GM12878 (cell line): ENCODE results near the gene MAP3K1. TPM values are rescaled to one million over a fixed set of nuclear protein-coding genes. Genes with fewer than 3 reads are reported as not detected.

ENCODE experiments used
- ATAC-seq: fragments of 200-7000 bp; cut with Tn5 transposase; 3 replicates; pipeline ENCODE4 v1.9.1; 2020; ENCODE audit warnings: mild to moderate bottlenecking, moderate library complexity
- BruUV-seq: library from RNA; stranded (reverse); fragments of 400-500 nt; replicated peaks from 2 replicates; lab custom pipeline; 2021; lab: Mats Ljungman, UMichigan
- CTCF ChIA-PET: fragments of 300-600 bp; sonication (Branson Sonifier 250); formaldehyde crosslinking; extraction: SDS; loops from one replicate; lab custom pipeline; 2021; ENCODE audit warnings: inconsistent platforms; lab: Yijun Ruan, JAX
- POLR2A ChIA-PET: fragments of 350-600 bp; formaldehyde crosslinking; extraction: SDS; loops from one replicate; lab custom pipeline; 2021; ENCODE audit warnings: inconsistent platforms; lab: Charles Lee
- RAD21 ChIA-PET: fragments of 300-600 bp; sonication (Branson Sonifier 250); formaldehyde crosslinking; loops from one replicate; lab custom pipeline; 2023; ENCODE audit warnings: antibody characterized with exemption; ENCODE audit not compliant: unreplicated experiment; lab: Charles Lee
- SMC1A ChIA-PET: fragments of 300-600 bp; sonication (Branson Sonifier 250); formaldehyde crosslinking; loops from one replicate; lab custom pipeline; 2023; ENCODE audit not compliant: unreplicated experiment, uncharacterized antibody; lab: Charles Lee
- DNase-seq: peaks from one replicate; pipeline ENCODE4 v3.0.0-alpha.2; 2011; ENCODE audit warnings: low read depth, low spot score
- FAIRE-seq: peaks from 3 replicates; lab custom pipeline; 2011; peaks lifted over from hg19 to GRCh38; lab: Jason Lieb, UNC
- H2AFZ ChIP-seq: 2 replicates; pipeline ENCODE4 v1.6.0; 2011; ENCODE audit warnings: low read depth, low read length, control low read depth; ENCODE audit not compliant: control insufficient read depth
- H3K27ac ChIP-seq: 2 replicates; pipeline ENCODE4 v1.5.1; 2011; ENCODE audit warnings: control low read depth; ENCODE audit not compliant: control insufficient read depth, insufficient read depth
- H3K27me3 ChIP-seq, 2 experiments: replicated peaks in 1 of 2; 2 replicates each; pipeline versions ENCODE4 v1.6.0 to v1.6.1; 2011; ENCODE audit warnings: low read length in 1 of 2; ENCODE audit not compliant: control insufficient read depth in 2 of 2, insufficient read depth in 2 of 2
- H3K36me3 ChIP-seq, 2 experiments: 2 replicates each; pipeline ENCODE4 v1.5.1; 2011; ENCODE audit warnings: low read length in 1 of 2; ENCODE audit not compliant: control insufficient read depth in 2 of 2, insufficient read depth in 2 of 2
- H3K4me1 ChIP-seq: 2 replicates; pipeline ENCODE4 v1.6.1; 2011; ENCODE audit warnings: mild to moderate bottlenecking, low read length, moderate library complexity, mixed read lengths; ENCODE audit not compliant: control insufficient read depth, insufficient read depth
- H3K4me2 ChIP-seq: 2 replicates; pipeline ENCODE4 v1.6.0; 2011; ENCODE audit warnings: control low read depth; ENCODE audit not compliant: control insufficient read depth, insufficient read depth
- H3K4me3 ChIP-seq: fragments of 200-600 bp; sonication (generic); 2 replicates; pipeline ENCODE4 v1.5.1; 2016
- H3K79me2 ChIP-seq: 2 replicates; pipeline ENCODE4 v1.6.0; 2011; ENCODE audit warnings: low read length; ENCODE audit not compliant: control insufficient read depth, insufficient read depth
- H3K9ac ChIP-seq: 2 replicates; pipeline ENCODE4 v1.8.0; 2011; ENCODE audit warnings: low read length, control low read depth, mixed read lengths; ENCODE audit not compliant: control insufficient read depth, insufficient read depth
- H3K9me3 ChIP-seq: replicated peaks from 3 replicates; pipeline ENCODE4 v1.5.1; 2011; ENCODE audit warnings: mild to moderate bottlenecking, low read length; ENCODE audit not compliant: control insufficient read depth, insufficient read depth
- H4K20me1 ChIP-seq: 2 replicates; pipeline ENCODE4 v1.6.0; 2011; ENCODE audit not compliant: control insufficient read depth, insufficient read depth
- CEBPB ChIP-seq, 2 experiments: fragments of 150-350 bp in 1 of 2; IDR thresholded peaks; 2 replicates each; pipeline ENCODE4 v1.6.1; 2012 to 2014; ENCODE audit warnings: low read depth in 2 of 2, low read length in 2 of 2, borderline replicate concordance in 1 of 2, inconsistent platforms in 1 of 2
- EP300 ChIP-seq, 2 experiments: fragments of 150-350 bp in 1 of 2; IDR thresholded peaks; 2 replicates each; pipeline ENCODE4 v1.6.1; 2011 to 2012; ENCODE audit warnings: low read depth in 2 of 2, low read length in 2 of 2, borderline replicate concordance in 1 of 2, improper control_type of control experiment in 1 of 2, inconsistent platforms in 1 of 2; ENCODE audit not compliant: control insufficient read depth in 1 of 2
- NR2C1 ChIP-seq: fragments of 450-650 bp; IDR thresholded peaks from 2 replicates; pipeline ENCODE4 v1.6.1; 2017; ENCODE audit warnings: antibody characterized with exemption, mild to moderate bottlenecking, moderate library complexity
- NR2F1 ChIP-seq: fragments of 450-650 bp; conservative IDR thresholded peaks from 2 replicates; pipeline ENCODE4 v1.6.1; 2017; ENCODE audit warnings: mild to moderate bottlenecking
- POLR2AphosphoS5 ChIP-seq: IDR thresholded peaks from 2 replicates; pipeline ENCODE4 v1.6.1; 2011; ENCODE audit warnings: mild to moderate bottlenecking, low read length, inconsistent platforms
- ZNF217 ChIP-seq: fragments of 450-650 bp; IDR thresholded peaks from 2 replicates; pipeline ENCODE4 v1.6.1; 2017; ENCODE audit warnings: antibody characterized with exemption, mild to moderate bottlenecking
- ZNF384 ChIP-seq: IDR thresholded peaks from 2 replicates; pipeline ENCODE4 v1.6.1; 2012; ENCODE audit warnings: low read depth, mild to moderate bottlenecking, low read length, improper control_type of control experiment, borderline replicate concordance
- ZNF687 ChIP-seq: fragments of 450-650 bp; IDR thresholded peaks from 2 replicates; pipeline ENCODE4 v1.6.1; 2017; ENCODE audit warnings: mild to moderate bottlenecking, moderate library complexity
- WGBS: methylation state at CpG from one replicate; pipeline ENCODE4 v1.1.6; 2016; ENCODE audit warnings: low lambda C conversion rate; ENCODE audit not compliant: insufficient replicate concordance, insufficient coverage; ENCODE audit errors: missing lambda C conversion rate; 5-methylcytosine and 5-hydroxymethylcytosine counted together
- in situ Hi-C: fragments of 300-500 bp; cut with MboI; formaldehyde crosslinking; loops from 9 replicates; pipeline ENCODE4 v1.14.3; 2018; ENCODE audit warnings: mixed read lengths
- intact Hi-C: fragments of 100-400 bp; cut with micrococcal nuclease; formaldehyde crosslinking; loops from one replicate; pipeline ENCODE4 v1.14.2; 2022; ENCODE audit not compliant: unreplicated experiment
- polyA plus RNA-seq, 11 experiments: library from polyadenylated mRNA; depleted of rRNA in 4 of 11; unstranded in 6 of 11; stranded (reverse) in 5 of 11; fragments of >200 nt; fragmentation: Nextera tagmentation in 4 of 11; fragmentation: Illumina TruSeq in 1 of 11; extraction: Ambion mirVana in 4 of 11; extraction: Trizol in 1 of 11; gene quantifications; 1 replicate in 1 of 11; 2 replicates in 10 of 11; pipeline versions ENCODE4 v1.2.1 to v1.2.3, GENCODE V29; 2011 to 2016; ENCODE audit warnings: inconsistent platforms in 2 of 11, missing spikeins in 2 of 11, low read depth in 1 of 11
- total RNA-seq, 4 experiments: library from RNA; depleted of rRNA in 3 of 4; stranded (reverse); fragments of >200 nt in 3 of 4; fragmentation: Illumina TruSeq in 1 of 4; extraction: Trizol in 1 of 4; gene quantifications; 2 replicates each; pipeline versions ENCODE4 v1.2.1 to v1.2.3, GENCODE V29; 2013 to 2021

MAP3K1 gene
- total and polyA plus RNA-seq, 10 of the 15 experiments (the other 5 are each of a cell fraction or from before 2014, with no cell fraction given): 7.5 to 24.6 (median 12.6) TPM

GRCh38 chr5:56881571-56881970, 66.2 kb downstream of the MAP3K1 start:
- peaks cover 12 to 16% of the 10 kb centered on the region in 2 experiments for H3K36me3 ChIP-seq
- no peaks in the 10 kb centered on the region for H3K27me3 ChIP-seq
- H3K4me2 ChIP-seq: no peak overlapping the region
- FAIRE-seq: no peak
- H3K4me1 ChIP-seq: no peaks in the 10 kb centered on the region
- H3K79me2 ChIP-seq: no peaks in the 10 kb centered on the region
- TF ChIP-seq EP300 (IDR thresholded peaks at IDR 0.05; ENCODE audit: borderline replicate concordance in 1 of 2, control insufficient read depth in 1 of 2, low read depth in 2 of 2, low read length in 2 of 2) (no peak), CEBPB (IDR thresholded peaks at IDR 0.05; ENCODE audit: borderline replicate concordance in 1 of 2, low read depth in 2 of 2, low read length in 2 of 2) (no peak), POLR2AphosphoS5 (no peak), ZNF687 (no peak), NR2F1 (no peak), ZNF384 (no peak), ZNF217 (no peak), NR2C1 (no peak)
- intact Hi-C loops (no loop called here), in situ Hi-C loops (no loop called here)
- ChIA-PET RAD21 (no interaction called here), CTCF (no interaction called here), SMC1A (no interaction called here), POLR2A (no interaction called here)
- no peaks in the 10 kb centered on the region for H3K9me3 ChIP-seq
- no peak overlapping the region for H3K4me3 ChIP-seq
- H3K9ac ChIP-seq: no peak overlapping the region
- H2AFZ ChIP-seq: no peak overlapping the region
- 100% methylated on average over 5 of the region's 5 CpGs for WGBS
- BruUV-seq: TSS peak; percentile 25
- H3K27ac ChIP-seq: no peak overlapping the region
- no peaks in the 10 kb centered on the region for H4K20me1 ChIP-seq
- DNase-seq: no peak
- no peak for ATAC-seq
